Type B pancreatic cell (in vitro differentiated cells): Measurements from ENCODE around the gene CAMKMT. TPM values are rescaled to one million over a fixed set of nuclear protein-coding genes. Genes with fewer than 3 reads are reported as not detected.

Experiments used
- DNase-seq: peaks from one replicate; pipeline ENCODE4 v3.0.0; 2021; ENCODE audit warnings: mixed read lengths; ENCODE audit not compliant: unreplicated experiment; ENCODE audit errors: extremely low spot score
- H3K27ac Mint-ChIP-seq: 2 replicates; pipeline ENCODE4 v1.8.0; 2021; ENCODE audit warnings: mild to moderate bottlenecking, mixed read lengths
- H3K27me3 Mint-ChIP-seq: 2 replicates; pipeline ENCODE4 v1.8.0; 2021; ENCODE audit warnings: mixed read lengths
- H3K36me3 Mint-ChIP-seq: 2 replicates; pipeline ENCODE4 v1.8.0; 2021; ENCODE audit warnings: mixed read lengths
- H3K4me1 Mint-ChIP-seq: one replicate; pipeline ENCODE4 v1.8.0; 2021; ENCODE audit warnings: mixed read lengths; ENCODE audit not compliant: unreplicated experiment
- H3K4me3 Mint-ChIP-seq: 2 replicates; pipeline ENCODE4 v1.8.0; 2021; ENCODE audit warnings: mild to moderate bottlenecking, mixed read lengths
- H3K9me3 Mint-ChIP-seq: 2 replicates; pipeline ENCODE4 v1.8.0; 2021; ENCODE audit warnings: mixed read lengths
- total RNA-seq: library from RNA; stranded (reverse); gene quantifications from 2 replicates; pipeline ENCODE4 v1.2.1, GENCODE V29; 2021; ENCODE audit warnings: low replicate concordance
- TF ChIP-seq, protein P1 (sequence below): fragments of 200-600 bp; sonication (generic); conservative IDR thresholded peaks from 2 replicates; pipeline ENCODE4 v1.5.0; 2021; ENCODE audit warnings: antibody characterized with exemption, mild to moderate bottlenecking

CAMKMT gene
- total RNA-seq, 1 donor from 2014 or later, result 7.7 TPM

GRCh38 chr2:44443517-44443916 lies 81.8 kb downstream of the CAMKMT start:
- H3K27me3 Mint-ChIP-seq, result no peaks in the 10 kb centered on the region
- no peak overlapping the region for H3K27ac Mint-ChIP-seq
- TF ChIP-seq, protein P1, sequence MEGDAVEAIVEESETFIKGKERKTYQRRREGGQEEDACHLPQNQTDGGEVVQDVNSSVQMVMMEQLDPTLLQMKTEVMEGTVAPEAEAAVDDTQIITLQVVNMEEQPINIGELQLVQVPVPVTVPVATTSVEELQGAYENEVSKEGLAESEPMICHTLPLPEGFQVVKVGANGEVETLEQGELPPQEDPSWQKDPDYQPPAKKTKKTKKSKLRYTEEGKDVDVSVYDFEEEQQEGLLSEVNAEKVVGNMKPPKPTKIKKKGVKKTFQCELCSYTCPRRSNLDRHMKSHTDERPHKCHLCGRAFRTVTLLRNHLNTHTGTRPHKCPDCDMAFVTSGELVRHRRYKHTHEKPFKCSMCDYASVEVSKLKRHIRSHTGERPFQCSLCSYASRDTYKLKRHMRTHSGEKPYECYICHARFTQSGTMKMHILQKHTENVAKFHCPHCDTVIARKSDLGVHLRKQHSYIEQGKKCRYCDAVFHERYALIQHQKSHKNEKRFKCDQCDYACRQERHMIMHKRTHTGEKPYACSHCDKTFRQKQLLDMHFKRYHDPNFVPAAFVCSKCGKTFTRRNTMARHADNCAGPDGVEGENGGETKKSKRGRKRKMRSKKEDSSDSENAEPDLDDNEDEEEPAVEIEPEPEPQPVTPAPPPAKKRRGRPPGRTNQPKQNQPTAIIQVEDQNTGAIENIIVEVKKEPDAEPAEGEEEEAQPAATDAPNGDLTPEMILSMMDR, result no peak
- peaks cover 11% of the 10 kb centered on the region for H3K36me3 Mint-ChIP-seq
- no peak overlapping the region for H3K4me3 Mint-ChIP-seq
- H3K4me1 Mint-ChIP-seq, result no peaks in the 10 kb centered on the region
- DNase-seq, result no peak
- H3K9me3 Mint-ChIP-seq, result no peaks in the 10 kb centered on the region

DNA sequence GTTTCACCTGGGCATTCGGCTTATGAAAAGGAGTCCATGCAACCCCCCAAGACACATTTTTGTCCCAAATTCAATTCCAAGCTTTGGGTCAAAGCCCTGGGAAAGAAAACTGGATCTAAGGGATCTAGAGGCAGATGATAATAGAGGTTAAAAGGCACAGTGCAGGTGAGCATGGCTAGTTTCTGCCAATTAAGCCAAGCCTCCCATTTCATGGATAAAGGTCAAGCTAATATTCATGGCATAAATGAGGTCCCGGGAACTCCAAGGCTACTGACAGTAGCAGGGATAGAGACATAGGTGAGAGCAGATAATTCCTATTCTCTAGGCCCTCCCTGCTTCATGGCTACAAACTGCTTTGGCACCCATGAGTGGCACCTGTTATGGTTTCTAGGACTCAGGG lies 83.1 kb downstream of the CAMKMT start:
- Mint-ChIP-seq H3K27me3 (no peaks in the 10 kb centered on the region), H3K4me1 (no peaks in the 10 kb centered on the region), H3K36me3 (peaks cover 8% of the 10 kb centered on the region)

GRCh38 chr2:44448860-44449527 lies 87.2 kb downstream of the CAMKMT start:
- Mint-ChIP-seq H3K27ac (no peak overlapping the region), H3K4me3 (no peak overlapping the region), H3K36me3 (peaks cover 4% of the 10 kb centered on the region), H3K27me3 (no peaks in the 10 kb centered on the region), H3K4me1 (no peaks in the 10 kb centered on the region), H3K9me3 (no peaks in the 10 kb centered on the region)
- no peak for DNase-seq
- TF ChIP-seq, protein P1, result no peak

More for the DNA sequence above, 83.1 kb downstream of the CAMKMT start:
- Mint-ChIP-seq H3K4me3 (no peak overlapping the region), H3K27ac (no peak overlapping the region), H3K9me3 (no peaks in the 10 kb centered on the region)
- DNase-seq, result no peak
- TF ChIP-seq, protein P1, result no peak

- H3K36me3 Mint-ChIP-seq, result peaks cover 3% of the 10 kb centered on the region
Observed at GRCh38 chr2:44450082-44450481, 88.3 kb downstream of the CAMKMT start.

DNA sequence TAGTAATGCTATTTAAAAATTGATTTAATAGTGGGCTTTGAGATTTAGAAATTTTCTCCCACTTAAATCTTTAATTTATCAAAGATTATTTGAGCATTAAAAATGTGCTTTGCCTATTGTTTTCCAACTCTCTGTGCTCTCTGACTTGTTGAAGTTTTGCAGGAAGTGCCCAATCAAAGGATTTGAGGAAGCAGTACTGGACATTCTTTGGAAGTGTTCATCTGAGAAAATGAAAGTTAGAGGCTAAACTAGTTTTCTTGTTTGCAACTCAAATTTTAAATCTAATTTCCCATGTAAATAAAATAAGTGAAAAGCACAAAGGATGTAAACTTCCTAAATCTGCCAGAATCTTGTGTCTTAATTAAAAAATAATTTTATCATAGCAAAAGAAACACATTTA lies 89.1 kb downstream of the CAMKMT start:
- peaks cover 3% of the 10 kb centered on the region for H3K36me3 Mint-ChIP-seq
- TF ChIP-seq, protein P1, result no peak
- no peak overlapping the region for H3K27ac Mint-ChIP-seq
- no peaks in the 10 kb centered on the region for H3K4me1 Mint-ChIP-seq
- H3K27me3 Mint-ChIP-seq, result no peaks in the 10 kb centered on the region
- H3K9me3 Mint-ChIP-seq, result no peaks in the 10 kb centered on the region
- H3K4me3 Mint-ChIP-seq, result no peak overlapping the region
- DNase-seq, result no peak

More at GRCh38 chr2:44450082-44450481, 88.3 kb downstream of the CAMKMT start:
- H3K27ac Mint-ChIP-seq, result no peak overlapping the region
- TF ChIP-seq, protein P1, result no peak
- no peaks in the 10 kb centered on the region for H3K27me3 Mint-ChIP-seq
- no peaks in the 10 kb centered on the region for H3K9me3 Mint-ChIP-seq
- H3K4me1 Mint-ChIP-seq, result no peaks in the 10 kb centered on the region
- no peak for DNase-seq
- H3K4me3 Mint-ChIP-seq, result no peak overlapping the region
